SW480 (cell line): ENCODE measurements around the gene BANP.
"Not testable (repeated sequence)": the region's sequence is repeated elsewhere in the genome, so short reads cannot be mapped to it uniquely, and the experiment has no call there.

ENCODE experiments used
- DNase-seq: peaks from one replicate; pipeline ENCODE4 v3.0.0-alpha.2; 2016; ENCODE audit warnings: low spot score

BANP gene

GRCh38 chr16:88050952-88051660 lies 99.9 kb downstream of the BANP start:
- DNase-seq, result no peak

GRCh38 chr16:88052661-88053060 lies 101.4 kb downstream of the BANP start:
- no peak for DNase-seq

GRCh38 chr16:88053479-88053878 lies 102.2 kb downstream of the BANP start:
- DNase-seq, result not testable (repeated sequence)

GRCh38 chr16:88055356-88055755 lies 104.1 kb downstream of the BANP start:
- no peak for DNase-seq

DNA sequence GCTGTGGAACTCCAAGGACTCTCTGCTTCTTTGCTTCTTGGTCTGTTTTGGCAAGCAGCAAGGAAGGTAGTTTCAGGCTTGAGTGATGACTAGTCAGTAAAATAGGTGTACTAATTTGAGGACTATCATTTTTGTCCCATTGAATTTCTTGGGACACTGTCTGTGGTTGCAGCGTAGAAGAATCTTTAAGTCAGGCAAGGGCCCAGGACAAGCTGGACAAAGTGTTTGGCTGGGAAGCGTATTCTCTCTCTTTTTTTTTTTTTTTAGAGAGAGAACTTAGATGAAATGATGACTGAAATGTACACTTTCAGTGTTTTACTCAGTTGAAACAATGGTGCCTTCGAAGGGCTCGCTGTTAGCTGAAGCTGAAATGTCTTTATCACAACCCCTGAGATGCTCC lies 105.0 kb downstream of the BANP start:
- DNase-seq, result no peak

GRCh38 chr16:88057656-88058055 lies 106.4 kb downstream of the BANP start:
- DNase-seq, result no peak

- no peak for DNase-seq
These were observed 106.9 kb downstream of the BANP start for GRCh38 chr16:88058136-88058535.

DNA sequence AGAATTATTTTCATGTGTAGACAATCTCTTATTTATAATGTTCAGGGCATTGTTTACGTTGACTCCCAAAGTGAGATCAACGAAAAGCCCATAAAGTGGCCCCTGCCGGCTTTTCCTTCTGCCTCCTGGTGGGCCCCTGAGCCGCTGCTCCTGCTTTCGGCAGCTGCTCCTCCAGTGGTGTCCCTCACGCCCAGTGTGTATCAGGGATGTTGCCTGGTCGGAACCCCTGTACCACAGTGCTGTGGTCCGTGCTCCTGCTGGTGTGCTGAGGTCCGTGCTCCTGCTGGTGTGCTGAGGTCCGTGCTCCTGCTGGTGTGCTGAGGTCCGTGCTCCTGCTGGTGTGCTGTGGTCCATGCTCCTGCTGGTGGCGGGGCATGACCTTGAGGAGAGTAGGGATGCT lies 107.6 kb downstream of the BANP start:
- no peak for DNase-seq

- DNase-seq, result no peak
These were observed 108.6 kb downstream of the BANP start for GRCh38 chr16:88059701-88060386.

GRCh38 chr16:88060524-88061219 lies 109.4 kb downstream of the BANP start:
- DNase-seq, result no peak

DNA sequence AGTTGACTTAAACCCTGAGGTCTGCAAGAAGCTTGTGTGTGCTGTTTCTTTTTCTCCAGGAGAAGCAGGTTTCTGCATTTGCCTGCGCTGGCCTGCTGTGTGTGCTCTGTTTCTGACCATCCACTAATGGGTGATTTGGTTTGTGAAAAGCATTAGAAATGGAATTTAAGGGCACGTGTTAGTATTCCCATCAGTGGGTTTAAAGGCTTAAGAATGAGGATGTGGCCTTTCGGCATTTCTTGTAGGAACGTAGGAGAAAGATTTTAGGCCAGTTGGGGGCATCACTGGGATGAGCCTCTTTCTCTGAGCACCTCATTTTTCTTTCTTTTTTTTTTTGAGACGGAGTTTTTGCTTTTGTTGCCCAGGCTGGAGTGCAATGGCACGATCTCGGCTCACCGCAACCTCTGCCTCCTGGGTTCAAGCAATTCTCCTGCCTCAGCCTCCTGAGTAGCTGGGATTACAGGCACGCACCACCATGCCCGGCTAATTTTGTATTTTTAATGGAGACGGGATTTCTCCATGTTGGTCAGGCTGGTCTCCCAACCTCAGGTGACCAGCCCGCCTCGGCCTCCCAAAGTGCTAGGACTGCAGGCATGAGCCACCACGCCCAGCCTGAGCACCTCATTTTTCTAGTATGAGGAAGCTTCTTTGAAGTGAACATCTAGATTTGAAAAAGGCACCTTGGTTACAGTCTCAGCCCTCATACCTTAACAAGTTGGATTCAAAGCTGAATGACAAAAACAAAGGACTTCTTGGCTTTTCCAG lies 110.3 kb downstream of the BANP start:
- no peak for DNase-seq

DNA sequence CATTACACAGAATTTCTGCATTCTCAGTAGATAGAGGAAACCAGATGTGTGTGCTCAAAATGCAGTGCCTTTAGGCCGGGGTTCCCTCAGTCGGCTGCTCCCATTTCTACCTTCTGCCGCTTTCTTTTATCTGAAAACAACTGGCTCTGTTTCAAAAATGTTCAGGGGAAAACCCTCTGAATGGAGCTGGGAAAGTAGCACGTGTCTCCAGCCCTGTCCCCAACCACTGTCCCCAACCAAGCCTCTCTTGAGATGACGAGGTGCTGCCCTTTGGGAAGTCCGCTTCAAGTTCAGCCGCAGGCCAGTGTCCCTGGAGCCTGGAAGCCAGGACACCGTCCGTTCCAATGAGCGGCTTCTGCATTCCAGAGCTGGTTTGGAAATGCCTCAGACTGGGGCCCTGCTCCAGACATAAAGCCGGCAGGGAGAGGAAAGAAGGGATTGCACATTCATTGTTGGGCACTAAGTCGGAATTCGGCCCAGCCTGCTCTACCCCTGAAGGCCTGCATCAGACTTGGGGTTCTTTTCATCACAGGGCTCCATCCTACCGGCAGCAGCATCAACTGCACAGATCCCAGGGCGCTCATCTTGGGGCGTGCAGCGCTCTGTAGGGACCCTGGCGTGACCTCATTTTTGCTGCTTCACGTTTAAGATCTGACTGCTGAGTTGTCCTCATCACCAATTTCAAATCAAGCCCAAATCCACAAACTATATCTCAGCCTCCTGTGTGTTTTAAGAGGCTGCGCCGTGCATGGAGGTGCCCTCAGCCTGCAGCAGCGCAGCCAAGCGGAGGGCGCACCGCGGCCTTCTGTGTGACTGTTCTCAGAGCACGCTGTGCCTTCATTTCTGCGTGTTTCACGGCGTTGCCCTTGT lies 111.3 kb downstream of the BANP start:
- no peak for DNase-seq

DNA sequence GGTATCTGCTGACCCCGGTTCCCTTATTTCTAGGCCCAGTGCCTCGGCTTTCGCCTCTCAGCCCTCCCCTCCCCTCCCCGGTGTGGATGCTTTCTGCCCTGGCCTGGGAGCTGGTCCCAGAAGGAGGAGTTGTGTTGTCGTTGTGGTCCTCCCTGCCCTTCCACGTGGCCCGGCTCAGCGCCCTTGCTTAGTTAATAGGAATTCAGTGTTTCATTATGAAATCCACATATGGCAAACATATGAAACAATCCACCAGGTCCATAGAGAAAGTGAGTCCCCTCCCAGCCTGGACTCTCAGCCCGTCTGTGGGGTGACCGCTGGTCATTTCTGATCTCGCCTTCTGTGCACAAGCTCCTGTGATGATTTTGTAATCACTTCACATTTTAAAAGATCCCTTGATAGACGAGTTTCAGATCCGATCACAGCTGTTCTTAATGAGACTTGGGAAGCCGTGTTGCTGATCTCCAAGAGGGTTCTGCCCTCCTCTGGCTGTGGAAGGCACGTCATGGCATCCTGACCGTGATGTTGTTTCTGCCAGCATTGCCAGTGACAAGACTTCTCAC lies 112.1 kb downstream of the BANP start:
- DNase-seq, result no peak

GRCh38 chr16:88064011-88064888 lies 113.0 kb downstream of the BANP start:
- DNase-seq, result no peak

DNA sequence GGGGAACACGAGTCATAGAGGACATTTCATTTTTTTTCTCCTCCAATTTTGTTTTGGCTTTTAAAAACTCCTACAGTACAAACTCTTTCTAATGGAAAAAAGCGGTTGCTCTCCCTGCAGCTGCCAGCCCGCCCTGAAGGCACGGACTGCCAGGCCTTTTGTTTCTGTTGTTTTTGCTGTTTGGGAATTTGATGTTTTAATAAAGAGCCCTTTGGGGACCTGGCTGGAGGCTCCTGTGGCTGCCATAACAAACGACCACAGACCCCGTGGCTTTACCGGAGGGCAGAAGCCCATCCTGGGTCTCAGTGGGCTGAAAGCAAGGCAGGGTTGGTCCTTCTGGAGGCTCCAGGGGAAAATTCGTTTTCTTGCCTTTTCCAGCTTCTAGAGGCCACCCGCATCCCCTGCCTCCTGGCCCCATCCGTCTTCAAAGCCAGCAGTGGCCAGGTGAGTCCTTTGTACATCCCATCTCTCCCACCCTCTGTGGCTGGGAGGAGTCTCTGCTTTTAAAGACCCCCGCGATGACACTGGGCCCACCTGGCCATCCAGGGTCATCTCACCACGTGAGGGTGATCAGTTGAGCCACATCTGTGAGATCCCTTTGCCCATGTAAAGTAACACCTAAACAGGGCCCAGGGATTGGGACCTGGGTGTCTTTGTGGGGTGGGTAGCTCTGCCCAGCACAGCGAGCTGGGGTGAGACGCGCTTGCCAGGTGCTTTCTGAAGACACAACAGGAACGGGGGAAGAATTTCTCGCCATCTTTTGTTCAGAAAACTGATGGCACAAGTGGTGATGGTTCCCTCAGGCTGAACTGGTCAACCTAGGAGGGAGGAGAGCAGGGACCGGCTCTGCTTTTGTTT lies 113.9 kb downstream of the BANP start:
- DNase-seq, result no peak

DNA sequence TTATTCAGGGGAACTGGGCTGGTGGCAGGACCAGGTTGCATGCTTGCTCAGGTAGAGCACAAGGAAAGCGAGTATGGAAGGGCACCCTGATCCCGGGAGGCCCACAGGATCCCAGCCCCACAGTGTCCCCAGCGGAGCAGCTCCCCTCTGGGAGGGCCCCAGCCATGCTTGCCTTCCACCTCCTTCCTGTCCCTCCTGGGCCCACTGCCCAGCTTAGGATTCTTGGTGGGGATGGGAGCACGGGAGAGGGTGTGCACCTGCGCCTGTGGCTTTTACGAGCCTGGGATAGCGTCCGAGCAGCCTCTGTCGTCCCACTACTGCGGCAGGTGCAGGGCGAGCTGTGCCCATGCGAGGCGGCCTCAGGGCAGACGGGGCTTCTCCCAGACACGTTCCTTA lies 114.5 kb downstream of the BANP start:
- no peak for DNase-seq

GRCh38 chr16:88066234-88066633 lies 115.0 kb downstream of the BANP start:
- DNase-seq, result no peak

DNA sequence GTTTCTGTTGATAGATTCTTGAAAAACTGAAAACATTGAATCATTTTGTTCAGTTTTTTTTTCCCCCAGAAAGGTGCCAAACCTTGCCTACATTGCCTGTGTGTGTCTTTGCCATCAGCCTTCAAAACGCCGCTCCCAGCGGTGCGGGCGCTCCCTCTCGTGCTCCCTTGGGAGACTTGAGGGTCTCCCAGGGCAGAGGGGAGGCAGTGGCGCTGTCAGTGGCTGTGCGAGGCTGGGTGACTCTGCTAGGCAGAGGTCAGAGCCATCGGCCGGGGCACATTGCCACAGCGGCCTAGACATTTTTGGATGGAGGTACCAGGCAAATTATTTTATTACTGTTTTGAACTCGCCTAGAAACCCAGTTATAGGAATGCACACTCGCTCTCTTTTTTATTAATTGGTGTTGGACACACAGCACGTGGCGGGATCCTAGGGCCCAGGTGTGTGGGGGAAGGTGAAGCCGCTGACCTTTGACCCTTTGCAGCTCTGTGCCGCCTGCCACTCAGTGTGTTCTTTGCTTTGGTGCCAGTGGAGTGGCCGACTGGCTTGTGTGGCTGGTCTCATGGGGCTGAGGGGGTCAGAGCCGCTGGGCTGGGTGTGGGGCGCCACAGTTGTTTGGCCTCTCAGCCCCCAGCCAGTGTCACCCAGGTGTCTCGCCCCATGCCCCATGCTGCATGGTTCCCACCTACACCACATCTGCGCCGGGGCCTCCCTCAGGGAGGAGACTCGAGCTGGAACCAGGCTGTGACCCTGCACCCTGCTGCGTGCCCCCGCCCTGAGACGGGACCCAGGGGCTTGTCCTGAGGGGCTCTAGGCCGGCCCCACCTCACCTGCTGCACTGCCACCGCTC lies 115.7 kb downstream of the BANP start:
- DNase-seq, result no peak
